GM10248 (cell line): ENCODE results near the gene TSPAN2.

Experiments used
- CTCF ChIA-PET: fragments of 300-600 bp; sonication (Branson Sonifier 250); formaldehyde crosslinking; extraction: SDS; loops from one replicate; lab custom pipeline; 2021; ENCODE audit warnings: antibody characterized with exemption; lab: Yijun Ruan, JAX
- POLR2A ChIA-PET: fragments of 350-650 bp; sonication (Branson Sonifier 250); formaldehyde crosslinking; extraction: SDS; loops from one replicate; lab custom pipeline; 2020; ENCODE audit warnings: antibody characterized with exemption; lab: Yijun Ruan, JAX
- DNase-seq: peaks from one replicate; pipeline ENCODE4 v3.0.0; 2012; ENCODE audit errors: extremely low spot score
- CTCF ChIP-seq: IDR thresholded peaks from 2 replicates; pipeline ENCODE4 v1.5.1; 2012; ENCODE audit warnings: mild to moderate bottlenecking, low read depth; ENCODE audit errors: extremely low read depth, missing control alignments, control extremely low read depth

The TSPAN2 gene

DNA sequence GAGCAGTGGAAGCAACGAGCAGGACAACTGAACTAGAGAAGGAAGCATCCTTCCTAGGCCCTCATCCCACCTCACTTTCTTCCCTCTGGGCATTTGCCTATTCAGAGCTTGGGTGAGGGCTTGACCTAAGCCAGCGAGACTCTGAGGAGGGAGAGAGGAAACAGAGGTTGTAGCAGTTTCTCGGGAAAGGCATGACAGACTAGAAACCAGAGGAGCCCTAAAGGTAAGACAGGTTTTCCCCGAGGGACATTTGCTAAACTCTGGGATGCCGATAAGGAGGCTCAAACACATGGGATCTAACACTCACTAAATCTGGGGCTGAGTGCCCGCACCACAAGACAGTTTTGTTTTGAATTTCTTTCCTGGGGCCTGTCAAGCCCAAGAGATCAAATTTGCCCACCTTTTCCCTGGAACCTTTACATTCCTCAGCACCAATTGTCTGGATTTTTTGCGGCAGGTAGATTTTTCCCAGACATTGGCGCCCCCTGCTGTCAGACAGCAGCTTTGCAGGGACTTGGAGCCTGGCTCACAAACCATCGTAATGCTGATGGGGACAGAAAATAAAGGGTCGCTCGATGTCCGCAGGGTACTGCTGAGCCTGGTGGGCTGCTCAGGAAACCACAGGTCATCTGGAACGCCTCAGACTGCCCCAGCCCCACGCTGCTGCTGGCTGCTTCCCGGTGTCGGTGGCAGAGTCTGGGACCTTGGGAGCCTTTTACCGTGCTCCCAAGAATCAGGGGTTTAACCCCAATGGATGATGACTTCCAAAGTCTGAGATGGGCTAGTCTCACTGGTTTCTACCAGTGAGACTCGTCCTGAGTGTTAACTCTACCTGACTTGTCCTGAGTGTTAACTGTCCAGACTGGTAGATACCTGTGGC is 23.4 kb upstream of the TSPAN2 start:
- peak; percentile 94 for TF ChIP-seq CTCF
- ChIA-PET CTCF (interaction anchor here (0.7 to 4.5 kb wide), 30 partner anchors 8 to 1134 kb away, joined by 3 to 48 read pairs (median 4); no protein-coding TSS in a partner anchor), POLR2A (no interaction called here)
- DNase-seq: peak; percentile 46

- DNase-seq: no peak
- no peak for TF ChIP-seq CTCF
- CTCF ChIA-PET: interaction anchor here (1.4 to 1.8 kb wide), 2 partner anchors 10 to 548 kb away, joined by 3 to 4 read pairs; no protein-coding TSS in a partner anchor
- POLR2A ChIA-PET: no interaction called here
These were observed 18.4 kb upstream of the TSPAN2 start for GRCh38 chr1:115107516-115108260.

DNA sequence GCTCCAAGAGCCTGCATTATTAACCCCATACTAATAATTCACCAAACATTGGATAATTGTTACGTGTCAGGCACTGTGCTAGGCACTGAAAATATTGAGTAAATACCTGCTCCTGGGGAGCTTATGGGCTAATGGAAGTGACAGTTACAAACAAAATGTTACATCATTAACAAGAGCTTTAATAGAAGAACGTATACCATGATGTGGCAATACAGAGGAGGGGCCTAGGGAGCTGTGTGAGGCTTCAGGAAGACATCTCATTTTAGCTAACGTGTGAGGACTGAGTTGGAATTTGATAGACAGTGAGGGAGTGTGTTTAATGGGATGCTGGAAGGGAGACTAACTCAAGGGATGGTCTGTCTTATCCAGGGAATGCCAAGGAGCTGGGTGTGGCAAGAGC is 16.5 kb upstream of the TSPAN2 start:
- ChIA-PET POLR2A (no interaction called here), CTCF (no interaction called here)
- TF ChIP-seq CTCF: no peak
- DNase-seq: no peak

GRCh38 chr1:115099693-115100050 is 10.4 kb upstream of the TSPAN2 start:
- ChIA-PET CTCF (interaction anchor here (1.3 kb wide), 1 partner anchor 10 kb away, joined by 4 read pairs; no protein-coding TSS in a partner anchor), POLR2A (no interaction called here)
- no peak for DNase-seq
- no peak for TF ChIP-seq CTCF

DNA sequence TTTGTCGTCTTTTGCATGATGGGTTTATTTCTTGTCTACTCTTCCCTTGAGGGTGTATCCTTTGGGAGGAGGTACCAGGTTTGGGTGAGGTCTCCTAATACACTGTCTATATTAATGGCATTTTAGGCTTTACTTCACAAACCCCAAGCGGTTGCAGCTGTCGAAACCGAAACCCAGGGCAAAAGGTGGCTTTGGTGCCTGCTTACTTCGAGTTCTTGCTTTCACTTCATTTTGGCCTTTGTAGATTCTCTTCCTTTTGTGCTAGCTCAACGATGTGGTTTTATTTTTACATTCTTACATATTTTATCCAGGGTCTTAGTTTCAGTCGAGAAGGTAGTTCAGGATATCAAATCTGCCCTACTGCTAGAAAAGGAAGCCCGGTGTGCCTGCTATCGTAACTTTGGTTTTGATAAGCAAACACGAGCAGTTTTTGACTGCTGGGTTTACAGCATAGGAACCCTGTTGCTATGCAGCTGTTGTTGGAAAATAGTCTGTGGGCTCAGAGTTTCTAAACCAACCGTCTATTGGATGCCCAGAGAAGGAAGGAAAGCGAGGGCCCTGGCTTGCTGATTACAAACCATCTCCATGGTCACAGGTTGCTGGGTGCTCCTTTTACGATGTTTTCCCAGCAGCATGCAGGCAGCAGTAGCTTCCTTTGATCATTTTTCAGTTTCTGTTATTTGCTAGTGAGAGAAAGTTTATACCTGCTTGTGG is 9.8 kb upstream of the TSPAN2 start:
- no peak for TF ChIP-seq CTCF
- CTCF ChIA-PET: interaction anchor here (1.3 to 1.7 kb wide), 2 partner anchors 11 to 14 kb away, joined by 4 to 10 read pairs; no protein-coding TSS in a partner anchor
- POLR2A ChIA-PET: no interaction called here
- DNase-seq: peak; percentile 34

DNA sequence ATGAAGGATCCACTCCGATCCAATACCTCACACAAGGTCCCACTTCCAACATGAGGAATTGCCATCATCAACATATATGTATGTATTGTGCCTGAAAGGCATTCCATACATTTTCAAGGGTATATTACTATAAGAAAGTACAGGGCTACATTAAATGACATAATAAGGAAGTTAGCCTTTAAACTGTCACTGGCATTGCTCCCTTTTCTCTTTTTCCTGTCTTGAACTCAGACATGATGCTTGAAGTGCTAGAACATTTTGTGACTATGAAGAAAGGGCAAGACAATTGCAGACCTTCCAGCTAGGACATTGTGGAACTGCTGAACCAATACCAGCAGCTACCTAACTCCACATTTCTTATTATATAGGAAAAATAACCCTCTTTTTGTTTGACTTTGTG is 2.9 kb upstream of the TSPAN2 start:
- POLR2A ChIA-PET: no interaction called here
- TF ChIP-seq CTCF: no peak
- CTCF ChIA-PET: no interaction called here
- no peak for DNase-seq
